ENCODE data around the gene ISCU.

GRCh38 chr12:108530161-108530560 is 32.2 kb upstream of the ISCU start:
- TF ChIP-seq POLR2AphosphoS5 (IDR thresholded peaks at IDR 0.05; ENCODE audit: borderline replicate concordance, low read depth, low read length) (no peak), EZH2 (IDR thresholded peaks at IDR 0.05) (no peak), FOXP2 (optimal IDR thresholded peaks at IDR 0.05; ENCODE audit: control extremely low read depth, extremely low read length, insufficient read depth) (no peak)

All from SK-N-MC (cell line).